ENCODE data around the gene NRXN3.

DNA sequence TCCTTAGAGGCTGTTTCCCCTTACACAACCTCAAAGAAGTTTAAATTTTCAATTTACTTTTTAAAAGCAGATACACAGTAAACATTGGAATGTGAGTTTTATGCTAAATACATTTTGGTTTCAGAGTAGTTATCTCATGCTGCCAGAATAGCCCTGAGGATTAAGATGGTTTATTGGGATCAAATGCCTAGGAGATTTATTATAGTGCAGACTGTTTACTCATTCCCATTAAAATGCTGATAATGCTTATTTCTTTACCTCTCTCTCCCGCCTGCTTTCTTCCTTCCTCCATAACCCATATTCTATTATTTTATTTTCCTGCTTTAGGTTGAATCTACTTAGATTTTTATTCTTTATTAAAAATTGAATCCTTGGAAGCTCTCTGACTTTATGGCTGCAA lies 1701.0 kb downstream of the NRXN3 start:
- TF ChIP-seq EZH2 (IDR thresholded peaks at IDR 0.05; ENCODE audit: low read length) = no peak
- TF ChIP-seq, protein P1, sequence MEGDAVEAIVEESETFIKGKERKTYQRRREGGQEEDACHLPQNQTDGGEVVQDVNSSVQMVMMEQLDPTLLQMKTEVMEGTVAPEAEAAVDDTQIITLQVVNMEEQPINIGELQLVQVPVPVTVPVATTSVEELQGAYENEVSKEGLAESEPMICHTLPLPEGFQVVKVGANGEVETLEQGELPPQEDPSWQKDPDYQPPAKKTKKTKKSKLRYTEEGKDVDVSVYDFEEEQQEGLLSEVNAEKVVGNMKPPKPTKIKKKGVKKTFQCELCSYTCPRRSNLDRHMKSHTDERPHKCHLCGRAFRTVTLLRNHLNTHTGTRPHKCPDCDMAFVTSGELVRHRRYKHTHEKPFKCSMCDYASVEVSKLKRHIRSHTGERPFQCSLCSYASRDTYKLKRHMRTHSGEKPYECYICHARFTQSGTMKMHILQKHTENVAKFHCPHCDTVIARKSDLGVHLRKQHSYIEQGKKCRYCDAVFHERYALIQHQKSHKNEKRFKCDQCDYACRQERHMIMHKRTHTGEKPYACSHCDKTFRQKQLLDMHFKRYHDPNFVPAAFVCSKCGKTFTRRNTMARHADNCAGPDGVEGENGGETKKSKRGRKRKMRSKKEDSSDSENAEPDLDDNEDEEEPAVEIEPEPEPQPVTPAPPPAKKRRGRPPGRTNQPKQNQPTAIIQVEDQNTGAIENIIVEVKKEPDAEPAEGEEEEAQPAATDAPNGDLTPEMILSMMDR (optimal IDR thresholded peaks at IDR 0.05 in 1 of 3, IDR thresholded peaks at IDR 0.05 in 1 of 3, conservative IDR thresholded peaks at IDR 0.05 in 1 of 3; ENCODE audit: extremely low read depth in 1 of 3, insufficient read depth in 2 of 3, low read length in 3 of 3) = no peak
